GM18861 (cell line): Measurements from ENCODE around the gene MICOS13.
"Not testable (repeated sequence)": the region's sequence is repeated elsewhere in the genome, so short reads cannot be mapped to it uniquely, and the experiment has no call there.

ENCODE experiments used
- ATAC-seq: cut with Tn5 transposase; IDR thresholded peaks from one replicate; pipeline ENCODE4 v1.9.1; 2021; ENCODE audit not compliant: unreplicated experiment

MICOS13 gene

DNA sequence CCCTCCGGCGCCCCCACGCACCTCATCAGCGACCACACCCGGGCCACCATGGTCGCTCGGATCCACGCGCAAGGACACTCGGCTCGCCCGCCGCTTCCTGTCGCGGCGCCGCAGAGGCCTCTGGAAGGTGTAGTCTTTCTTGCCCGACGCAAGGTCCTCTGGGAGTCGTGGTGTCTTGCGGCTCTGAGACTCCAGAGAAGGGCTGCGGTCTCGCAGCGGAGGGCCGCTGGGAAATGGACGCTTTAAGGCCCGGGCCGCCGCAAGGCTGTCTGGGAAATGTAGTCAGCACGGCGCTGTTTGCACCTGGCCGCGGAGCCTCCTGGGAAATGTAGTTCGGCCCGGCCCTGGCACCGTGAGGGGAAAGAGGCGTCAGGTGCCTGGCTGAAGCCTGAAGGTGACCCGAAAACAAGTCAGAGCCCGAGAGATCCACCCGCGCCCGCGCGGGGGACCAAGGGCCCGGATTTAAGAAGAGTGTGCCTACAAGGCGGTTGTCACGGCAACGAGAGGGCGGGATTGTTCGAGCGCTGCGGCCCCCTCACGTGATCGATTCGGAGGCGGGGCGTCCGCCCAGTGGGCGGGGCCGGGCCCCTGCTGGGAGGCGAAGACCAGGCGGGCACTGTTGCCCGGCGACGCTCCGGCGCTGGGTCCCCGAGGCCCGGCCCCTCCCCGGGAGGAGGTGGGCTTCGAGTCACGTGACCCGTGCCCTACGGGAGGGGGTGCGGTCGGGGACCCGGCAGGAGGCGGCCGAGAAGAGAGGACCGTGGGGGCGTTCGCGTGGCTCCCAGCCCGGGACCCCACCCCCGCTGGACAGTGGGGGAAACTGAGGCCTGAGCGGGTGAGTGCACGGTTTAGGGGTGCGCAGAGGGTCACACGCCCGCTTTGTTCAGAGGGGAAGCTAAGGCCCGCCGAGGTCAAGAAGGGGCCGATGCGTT lies at the start of gene MICOS13, which contains the start of gene HSD11B1L:
MICOS13 (minus strand) TSS at position 80 of the 932 bp plus-strand sequence; CDS start at position 50, 30 bp downstream.
HSD11B1L (plus strand) TSS at position 591 of the 932 bp plus-strand sequence. CDS start 3,806 bp downstream, outside the sequence.
- peak; percentile 76 for ATAC-seq

- no peak for ATAC-seq
Measured at GRCh38 chr19:5727453-5728050, 47.2 kb upstream of the MICOS13 start.

GRCh38 chr19:5719961-5720790 lies 39.9 kb upstream of the MICOS13 start, which contains the start of the genes CATSPERD and LONP1:
Gene CATSPERD (plus strand): TSS chr19:5720637. CDS start chr19:5720738, 101 bp downstream.
Gene LONP1 (minus strand): TSS chr19:5720146. CDS start chr19:5720132, 14 bp downstream.
- ATAC-seq, result peak; percentile 73

- ATAC-seq, result no peak
Measured at GRCh38 chr19:5719274-5719960, 39.1 kb upstream of the MICOS13 start.

DNA sequence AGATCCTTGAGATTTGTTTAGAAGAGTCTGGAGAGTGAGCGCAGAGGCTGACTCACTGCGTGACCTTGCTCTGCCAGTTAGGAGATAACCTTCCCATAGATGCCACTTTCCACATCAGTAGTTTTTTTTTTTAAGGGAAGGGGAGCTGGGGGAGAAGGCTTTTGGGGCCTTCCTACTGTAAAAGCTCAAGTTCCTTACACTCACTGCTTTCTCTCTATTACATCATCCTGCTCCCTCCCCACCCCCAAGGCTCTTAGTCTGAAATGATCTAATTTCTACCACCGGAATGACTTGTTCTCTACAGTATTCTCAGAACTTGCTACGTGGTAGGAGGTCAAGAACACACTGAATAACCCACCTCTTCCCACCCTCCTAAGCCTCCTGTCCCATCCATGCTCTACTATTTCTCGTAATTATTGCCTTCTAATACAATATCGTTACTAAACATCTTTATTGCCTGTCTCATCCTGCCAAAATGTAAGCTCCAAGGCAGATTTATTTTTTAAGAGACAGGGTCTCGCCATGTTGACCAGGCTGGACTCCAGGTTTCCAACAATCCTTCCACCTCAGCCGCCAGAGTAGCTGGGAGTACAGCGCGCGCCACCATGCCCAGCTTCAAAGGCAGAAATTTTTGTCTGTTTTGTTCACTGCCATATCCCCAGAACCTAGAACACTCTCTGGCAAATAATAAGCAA lies 38.4 kb upstream of the MICOS13 start:
- ATAC-seq, result no peak

GRCh38 chr19:5718037-5718578 lies 37.8 kb upstream of the MICOS13 start:
- ATAC-seq, result no peak

DNA sequence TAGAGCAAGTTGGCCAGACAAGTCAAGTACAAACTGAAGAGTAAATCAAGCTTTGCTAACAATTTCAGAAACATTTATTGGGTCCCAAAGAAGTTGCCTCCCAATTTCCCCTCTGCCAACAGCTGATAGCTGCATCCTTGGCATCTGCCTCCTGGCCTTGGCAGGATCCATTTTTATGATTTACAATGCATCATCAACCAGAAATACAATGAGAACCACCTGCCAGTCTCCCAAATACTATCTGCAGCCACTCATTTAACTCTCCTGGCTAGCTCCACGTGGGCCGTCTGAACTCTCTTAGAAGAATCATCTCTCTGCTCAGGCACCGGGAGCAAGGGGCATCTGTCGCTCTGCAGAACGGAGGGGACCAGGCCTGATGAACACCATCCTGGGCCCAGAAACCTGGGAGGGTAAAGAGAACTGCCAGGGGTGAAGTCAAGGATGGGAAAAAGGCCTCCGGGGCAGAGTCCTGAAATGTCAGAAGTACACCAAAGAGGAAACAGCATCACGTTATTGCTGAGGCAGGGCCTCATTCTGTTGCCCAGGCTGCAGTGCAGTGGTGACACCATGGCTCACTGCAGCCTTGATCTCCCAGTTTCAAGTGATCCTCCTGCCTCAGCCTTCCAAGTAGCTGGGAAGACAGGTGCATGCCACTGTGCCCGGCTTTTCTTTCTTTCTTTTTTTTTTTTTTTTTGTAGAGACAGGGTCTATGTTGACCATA lies 37.1 kb upstream of the MICOS13 start:
- ATAC-seq, result no peak

DNA sequence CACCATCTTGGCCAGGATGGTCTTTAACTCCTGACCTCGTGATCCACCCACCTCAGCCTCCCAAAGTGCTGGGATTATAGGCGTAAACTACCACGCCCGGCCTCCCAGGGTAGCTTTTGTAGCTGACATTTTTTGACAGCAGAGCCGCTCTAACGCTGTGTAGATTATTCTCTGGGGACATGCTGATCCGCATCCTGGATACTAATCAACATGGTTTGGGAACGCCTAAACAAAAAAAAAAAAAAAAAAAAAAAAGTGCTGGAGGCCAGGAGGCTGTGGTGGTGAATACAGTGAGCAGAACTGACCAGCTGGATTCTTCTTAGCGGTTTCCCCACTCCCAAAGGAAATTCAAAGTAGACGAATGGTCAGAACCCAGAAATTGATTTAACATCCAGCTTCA lies 34.5 kb upstream of the MICOS13 start:
- no peak for ATAC-seq

- ATAC-seq, result no peak
Measured at GRCh38 chr19:5713228-5713627, 32.9 kb upstream of the MICOS13 start.

GRCh38 chr19:5711713-5712161 lies 31.4 kb upstream of the MICOS13 start:
- no peak for ATAC-seq

DNA sequence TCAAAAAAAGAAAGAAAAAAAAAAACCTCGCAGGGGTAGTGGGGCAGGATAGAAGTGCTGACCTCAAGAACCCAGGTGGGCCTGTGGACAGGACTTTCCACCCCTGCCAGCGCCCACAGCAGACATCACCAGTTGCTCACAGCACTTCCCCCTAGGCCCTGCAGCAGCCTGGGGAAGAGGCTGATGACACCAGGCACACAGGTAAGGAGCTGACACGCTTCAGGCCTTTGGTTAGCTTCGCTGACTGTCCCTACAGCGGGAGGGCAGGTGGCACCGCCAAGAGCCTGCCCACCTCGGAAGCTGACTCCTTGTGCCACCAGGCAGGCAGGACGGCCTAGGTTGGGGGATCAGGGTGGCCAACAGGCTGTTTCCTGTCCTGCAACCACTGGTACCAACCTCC lies 30.7 kb upstream of the MICOS13 start:
- ATAC-seq, result no peak

GRCh38 chr19:5707576-5708575 lies 27.6 kb upstream of the MICOS13 start:
- ATAC-seq, result no peak

DNA sequence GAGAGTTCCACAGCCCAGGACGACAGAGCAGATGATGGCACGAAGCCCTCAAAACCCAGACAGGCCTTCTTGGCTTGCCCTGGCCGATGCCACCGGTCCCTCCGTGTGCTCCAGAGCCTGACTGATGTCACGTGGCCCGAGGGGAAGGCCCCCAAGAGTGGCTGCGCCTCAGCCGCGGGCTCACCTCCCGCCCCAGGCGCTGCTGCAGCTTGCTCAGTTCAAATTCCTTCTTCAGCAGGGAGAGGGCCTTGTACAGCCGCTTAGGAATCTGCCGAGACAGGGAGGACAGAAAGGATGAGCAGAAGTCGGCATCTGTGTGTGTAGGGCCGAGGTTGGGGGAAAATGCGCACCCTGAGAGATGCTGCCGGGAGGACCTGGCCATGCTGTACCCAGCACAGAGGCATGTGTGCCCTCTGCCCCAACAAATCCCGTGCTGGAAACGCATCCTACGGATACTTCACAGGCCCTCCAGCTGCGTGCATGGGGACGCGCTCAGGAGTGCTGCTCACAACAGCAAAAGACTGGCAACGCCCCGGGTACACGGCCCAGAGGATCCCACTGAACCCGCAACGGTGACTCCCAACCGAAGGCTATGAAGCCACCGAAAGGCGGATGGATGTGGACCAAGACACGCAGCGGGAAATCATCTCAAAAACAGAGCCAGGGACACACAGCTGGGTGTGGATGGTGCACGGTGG lies 26.7 kb upstream of the MICOS13 start:
- no peak for ATAC-seq

DNA sequence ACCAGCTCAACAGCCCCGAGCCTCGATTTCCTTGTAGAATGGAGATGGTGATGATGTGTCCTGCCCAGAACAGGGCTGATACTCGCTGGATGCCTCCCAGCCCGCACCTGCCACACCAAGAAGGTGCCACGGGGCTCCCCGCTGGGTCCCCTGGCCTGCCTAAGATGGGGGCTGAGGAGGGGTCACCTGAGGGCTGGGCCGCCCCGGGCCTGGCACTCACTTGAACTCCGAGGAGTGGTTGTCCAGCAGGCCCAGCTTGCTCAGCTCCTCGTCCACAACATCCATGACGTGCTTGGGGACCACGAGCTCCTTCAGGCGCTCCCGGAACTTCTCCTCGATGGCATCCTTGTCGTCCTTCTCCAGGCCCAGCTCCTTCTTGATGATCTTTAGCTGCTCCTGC lies 25.2 kb upstream of the MICOS13 start:
- ATAC-seq, result no peak

DNA sequence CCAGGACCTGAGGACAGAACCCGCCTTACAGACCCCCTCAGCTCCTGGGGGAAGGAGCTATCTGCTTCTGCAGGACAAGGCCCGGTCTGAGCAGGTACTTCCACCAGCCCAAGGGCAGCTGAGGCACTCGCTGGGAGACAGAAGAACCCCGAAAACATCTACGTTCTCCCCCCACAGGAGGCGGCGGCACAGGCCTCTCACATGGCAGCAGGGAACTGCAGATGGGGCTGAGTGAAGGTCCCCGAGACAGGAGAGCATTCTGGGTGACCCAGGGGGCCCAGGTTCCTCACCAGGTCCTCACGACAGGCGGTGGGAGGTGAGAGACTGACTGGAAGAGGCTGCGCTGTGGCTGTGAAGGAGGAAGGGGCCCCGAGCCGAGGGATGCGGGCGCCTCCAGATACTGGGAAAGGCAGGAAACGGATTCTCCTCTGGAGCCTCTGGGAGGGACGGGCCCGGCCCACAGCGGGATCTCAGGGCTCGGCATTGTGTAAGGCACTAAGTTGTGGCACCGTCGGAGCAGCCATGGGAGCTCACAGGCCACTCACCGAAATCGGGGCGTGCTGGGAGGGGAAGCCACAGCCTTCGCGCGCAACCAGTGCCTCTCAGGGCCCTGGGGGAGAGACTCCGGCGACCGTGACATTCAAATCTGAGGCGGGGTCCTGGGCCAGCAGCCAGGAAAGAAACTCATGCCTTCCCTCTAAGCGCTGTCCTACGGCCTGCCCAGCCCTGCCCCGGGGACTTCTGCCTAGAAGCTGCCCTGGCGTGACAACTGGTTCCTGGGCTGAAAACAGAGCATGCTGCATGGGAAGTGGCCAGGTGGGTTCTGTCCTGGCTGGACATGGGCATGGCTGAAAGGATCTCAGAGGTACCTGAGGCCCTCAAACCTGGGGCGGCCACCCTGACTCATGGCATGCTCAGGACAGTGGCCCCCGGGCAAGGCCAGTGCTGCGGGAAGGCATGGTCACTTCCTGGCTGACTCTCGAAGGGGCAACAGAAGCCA lies 23.8 kb upstream of the MICOS13 start:
- ATAC-seq, result no peak

- ATAC-seq, result not testable (repeated sequence)
Measured at GRCh38 chr19:5702053-5702410, 21.7 kb upstream of the MICOS13 start.
